B cell (primary cell): Measurements from ENCODE around the gene ACO2. TPM values are rescaled to one million over a fixed set of nuclear protein-coding genes. Genes with fewer than 3 reads are reported as not detected.

Source experiments
- ATAC-seq: fragments of 200-7000 bp; cut with Tn5 transposase; one replicate; pipeline ENCODE4 v1.10.0; 2021; ENCODE audit warnings: low read depth, mild to moderate bottlenecking, moderate number of reproducible peaks, moderate library complexity
- CTCF ChIA-PET: fragments of 350-600 bp; sonication (Branson Sonifier 250); formaldehyde crosslinking; loops from one replicate; lab custom pipeline; 2021; ENCODE audit warnings: antibody characterized with exemption, inconsistent platforms; lab: Charles Lee
- POLR2A ChIA-PET: fragments of 350-600 bp; sonication (Branson Sonifier 250); formaldehyde crosslinking; loops from one replicate; lab custom pipeline; 2021; ENCODE audit warnings: antibody characterized with exemption; lab: Charles Lee
- DNase-seq: peaks from one replicate; pipeline ENCODE4 v3.0.0; 2013
- H2AFZ ChIP-seq: 2 replicates; pipeline ENCODE4 v1.6.1; 2012; ENCODE audit warnings: mild to moderate bottlenecking, low read depth, low read length; ENCODE audit not compliant: insufficient read depth, poor library complexity, severe bottlenecking
- H3K27ac ChIP-seq, 2 donors: 1 replicate in 1 of 2; 2 replicates in 1 of 2; pipeline ENCODE4 v1.5.1; 2012 to 2013; ENCODE audit warnings: low read length in 2 of 2, mild to moderate bottlenecking in 2 of 2, moderate library complexity in 1 of 2
- H3K27me3 ChIP-seq, 4 experiments: fragments of 200-600 bp in 1 of 4; sonication (generic) in 1 of 4; replicated peaks in 1 of 4; 1 replicate in 2 of 4; 2 replicates in 2 of 4; pipeline versions ENCODE4 v1.6.1 to v1.7.0; 2013 to 2016; ENCODE audit warnings: low read length in 3 of 4, mild to moderate bottlenecking in 2 of 4, mixed read lengths in 1 of 4, moderate library complexity in 1 of 4; ENCODE audit not compliant: insufficient read depth in 4 of 4, control insufficient read depth in 3 of 4; ENCODE audit errors: control extremely low read depth in 1 of 4
- H3K36me3 ChIP-seq, 2 experiments: replicated peaks in 1 of 2; 1 replicate in 1 of 2; 2 replicates in 1 of 2; pipeline versions ENCODE4 v1.6.1 to v1.7.1; 2013; ENCODE audit warnings: low read length in 1 of 2; ENCODE audit not compliant: insufficient read depth in 2 of 2, control insufficient read depth in 1 of 2; ENCODE audit errors: control extremely low read depth in 1 of 2, extremely low read depth in 1 of 2
- H3K4me1 ChIP-seq, 2 donors: fragments of 200-600 bp in 1 of 2; sonication (generic) in 1 of 2; 1 replicate in 1 of 2; 2 replicates in 1 of 2; pipeline versions ENCODE4 v1.5.1 to v1.6.1; 2013 to 2017; ENCODE audit warnings: low read length in 2 of 2; ENCODE audit not compliant: control insufficient read depth in 2 of 2, insufficient read depth in 2 of 2
- H3K4me2 ChIP-seq: replicated peaks from 2 replicates; pipeline ENCODE3; 2012; ENCODE audit warnings: mild to moderate bottlenecking, low read depth, low read length; ENCODE audit not compliant: poor library complexity, severe bottlenecking
- H3K4me3 ChIP-seq, 5 experiments: fragments of 200-600 bp in 1 of 5; sonication (generic) in 1 of 5; 1 replicate in 3 of 5; 2 replicates in 2 of 5; pipeline versions ENCODE4 v1.5.1 to v1.7.0; 2011 to 2016; ENCODE audit warnings: low read length in 4 of 5, mild to moderate bottlenecking in 4 of 5, low read depth in 2 of 5, control low read depth in 1 of 5, moderate library complexity in 1 of 5; ENCODE audit not compliant: insufficient read depth in 1 of 5; ENCODE audit errors: control extremely low read depth in 1 of 5, extremely low read depth in 1 of 5
- H3K79me2 ChIP-seq: fragments of 200-600 bp; sonication (generic); one replicate; pipeline ENCODE4 v1.6.0; 2016; ENCODE audit warnings: low read length; ENCODE audit not compliant: control insufficient read depth, insufficient read depth
- H3K9ac ChIP-seq: fragments of 200-600 bp; sonication (generic); 2 replicates; pipeline ENCODE4 v1.6.1; 2017; ENCODE audit warnings: mild to moderate bottlenecking, low read length, moderate library complexity
- H3K9me3 ChIP-seq, 3 donors: one replicate each; pipeline versions ENCODE4 v1.6.1 to v1.7.1; 2013; ENCODE audit warnings: low read length in 2 of 3; ENCODE audit not compliant: control insufficient read depth in 2 of 3, insufficient read depth in 1 of 3; ENCODE audit errors: control extremely low read depth in 1 of 3
- H4K20me1 ChIP-seq: 2 replicates; pipeline ENCODE4 v1.6.0; 2012; ENCODE audit warnings: mild to moderate bottlenecking, low read length; ENCODE audit not compliant: insufficient read depth, control insufficient read depth, poor library complexity, severe bottlenecking
- H3K27ac Mint-ChIP-seq: one replicate; pipeline ENCODE4 v1.8.0; 2021; ENCODE audit warnings: mixed read lengths
- H3K27me3 Mint-ChIP-seq: one replicate; pipeline ENCODE4 v1.8.0; 2021; ENCODE audit warnings: mixed read lengths
- H3K4me1 Mint-ChIP-seq: one replicate; pipeline ENCODE4 v1.8.0; 2021; ENCODE audit warnings: mixed read lengths
- H3K4me3 Mint-ChIP-seq: one replicate; pipeline ENCODE4 v1.8.0; 2021; ENCODE audit warnings: mixed read lengths
- H3K9me3 Mint-ChIP-seq: one replicate; pipeline ENCODE4 v1.8.0; 2022; ENCODE audit warnings: mixed read lengths; ENCODE audit not compliant: insufficient read depth
- EZH2 ChIP-seq: IDR thresholded peaks from 2 replicates; pipeline ENCODE4 v1.6.1; 2012; ENCODE audit warnings: borderline replicate concordance, low read depth, mild to moderate bottlenecking, moderate library complexity, low read length; ENCODE audit not compliant: insufficient read depth, poor library complexity, severe bottlenecking
- WGBS: methylation state at CpG from one replicate; pipeline ENCODE4 v1.1.5; 2013; ENCODE audit warnings: missing lambda C conversion rate; ENCODE audit not compliant: insufficient coverage; 5-methylcytosine and 5-hydroxymethylcytosine counted together
- intact Hi-C: fragments of 100-400 bp; cut with micrococcal nuclease; formaldehyde crosslinking; loops from one replicate; pipeline ENCODE4 v1.10.0; 2022
- polyA plus RNA-seq: library from polyadenylated mRNA; depleted of rRNA; stranded (reverse); fragments of >200 nt; gene quantifications from 2 replicates; pipeline ENCODE4 v1.2.3, GENCODE V29; 2012
- total RNA-seq, 2 donors: library from RNA; stranded (reverse); fragments of 120-200 nt in 1 of 2; gene quantifications; 1 replicate in 1 of 2; 2 replicates in 1 of 2; pipeline versions ENCODE4 v1.2.3 to v1.2.4, GENCODE V29; 2013 to 2022
- TF ChIP-seq, protein P1 (sequence below): fragments of 200-600 bp; IDR thresholded peaks from one replicate; pipeline ENCODE4 v1.8.0; 2022; ENCODE audit warnings: antibody characterized with exemption, mild to moderate bottlenecking

ACO2 gene
- total and polyA plus RNA-seq, 2 donors (not counting 1 experiment from before 2014, with no cell fraction given) = 91.5 to 91.7 TPM

DNA sequence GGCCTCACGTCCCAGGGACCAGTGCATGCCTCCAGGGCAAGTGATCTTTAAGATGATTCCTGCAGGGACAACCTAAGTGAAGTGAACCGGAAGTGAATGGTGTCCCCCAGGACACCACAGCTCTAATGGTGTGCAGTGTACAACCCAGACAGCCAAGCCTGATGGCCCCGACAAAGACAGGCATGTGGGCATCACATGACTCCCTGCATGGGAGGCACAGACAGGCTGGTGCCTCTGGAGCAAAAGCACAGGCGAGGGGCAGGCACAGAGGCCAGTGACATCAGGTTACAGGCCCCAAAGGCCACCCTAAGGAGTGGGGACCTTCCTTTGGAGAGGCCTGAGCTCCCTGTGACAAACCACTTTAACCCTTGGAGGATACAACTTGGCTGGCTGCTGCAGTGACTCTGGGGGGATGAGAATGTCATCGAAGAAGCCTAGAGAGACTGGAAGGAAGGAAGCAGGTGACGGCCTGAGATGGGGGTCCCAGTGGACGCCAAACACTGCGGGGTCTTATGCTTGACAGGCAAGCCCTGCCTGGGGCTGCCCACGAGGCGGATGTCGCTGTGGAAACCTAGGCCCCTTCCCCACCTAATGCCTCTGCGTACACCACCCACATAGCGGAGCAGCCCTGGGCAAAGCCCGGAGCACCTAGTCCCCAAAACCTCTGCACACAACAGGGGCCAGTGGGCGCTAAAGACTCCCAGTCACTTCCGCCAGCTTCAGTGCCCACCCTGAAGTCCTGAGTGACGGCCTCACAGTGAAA, 63.0 kb downstream of the ACO2 start:
- ChIA-PET POLR2A (no interaction called here), CTCF (interaction anchor here (1.3 to 13.2 kb wide), 5 partner anchors 9 to 245 kb away, joined by 3 to 228 read pairs (median 6); no protein-coding TSS in a partner anchor)
- Histone ChIP-seq H2AFZ (no peak overlapping the region), H3K9me3 (no peaks in the 10 kb centered on the region), H4K20me1 (peaks cover 23% of the 10 kb centered on the region), H3K79me2 (peaks cover 20% of the 10 kb centered on the region), H3K4me2 (no peak overlapping the region), H3K9ac (no peak overlapping the region), H3K36me3 (peaks cover 0 to 61% of the 10 kb centered on the region in 2 experiments), H3K4me3 (no peak overlapping the region), H3K27ac (no peak overlapping the region), H3K4me1 (no peaks in the 10 kb centered on the region), H3K27me3 (no peaks in the 10 kb centered on the region)
- no peaks in the 10 kb centered on the region for H3K9me3 Mint-ChIP-seq
- H3K4me3 Mint-ChIP-seq = no peak overlapping the region
- TF ChIP-seq, protein P1, sequence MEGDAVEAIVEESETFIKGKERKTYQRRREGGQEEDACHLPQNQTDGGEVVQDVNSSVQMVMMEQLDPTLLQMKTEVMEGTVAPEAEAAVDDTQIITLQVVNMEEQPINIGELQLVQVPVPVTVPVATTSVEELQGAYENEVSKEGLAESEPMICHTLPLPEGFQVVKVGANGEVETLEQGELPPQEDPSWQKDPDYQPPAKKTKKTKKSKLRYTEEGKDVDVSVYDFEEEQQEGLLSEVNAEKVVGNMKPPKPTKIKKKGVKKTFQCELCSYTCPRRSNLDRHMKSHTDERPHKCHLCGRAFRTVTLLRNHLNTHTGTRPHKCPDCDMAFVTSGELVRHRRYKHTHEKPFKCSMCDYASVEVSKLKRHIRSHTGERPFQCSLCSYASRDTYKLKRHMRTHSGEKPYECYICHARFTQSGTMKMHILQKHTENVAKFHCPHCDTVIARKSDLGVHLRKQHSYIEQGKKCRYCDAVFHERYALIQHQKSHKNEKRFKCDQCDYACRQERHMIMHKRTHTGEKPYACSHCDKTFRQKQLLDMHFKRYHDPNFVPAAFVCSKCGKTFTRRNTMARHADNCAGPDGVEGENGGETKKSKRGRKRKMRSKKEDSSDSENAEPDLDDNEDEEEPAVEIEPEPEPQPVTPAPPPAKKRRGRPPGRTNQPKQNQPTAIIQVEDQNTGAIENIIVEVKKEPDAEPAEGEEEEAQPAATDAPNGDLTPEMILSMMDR = no peak
- TF ChIP-seq EZH2 = no peak
- no peaks in the 10 kb centered on the region for H3K27me3 Mint-ChIP-seq
- H3K27ac Mint-ChIP-seq = no peak overlapping the region
- no peaks in the 10 kb centered on the region for H3K4me1 Mint-ChIP-seq
- WGBS = 97% methylated on average over 14 of the region's 17 CpGs
- ATAC-seq = no peak
- intact Hi-C loops = no loop called here
- DNase-seq = no peak
